Stimulated activated naive CD4-positive, alpha-beta T cell treated with Interleukin-2 at 50 U/mL for 16 hours (primary cell): ENCODE data around the gene EFTUD2.
"Not testable (repeated sequence)": the region's sequence is repeated elsewhere in the genome, so short reads cannot be mapped to it uniquely, and the experiment has no call there.

Source experiments
- DNase-seq: peaks from one replicate; lab custom pipeline; 2025; lab: John Stamatoyannopoulos, UW

Gene EFTUD2

GRCh38 chr17:44848961-44849489 is 50.2 kb downstream of the EFTUD2 start:
- DNase-seq, result no peak

GRCh38 chr17:44848257-44848795 is 50.9 kb downstream of the EFTUD2 start:
- no peak for DNase-seq

GRCh38 chr17:44847586-44847985 is 51.7 kb downstream of the EFTUD2 start, which contains the start of gene HIGD1B:
Gene HIGD1B (plus strand): TSS chr17:44847883. CDS start chr17:44848153, 270 bp downstream.
- no peak for DNase-seq

- no peak for DNase-seq
These were observed 53.0 kb downstream of the EFTUD2 start for GRCh38 chr17:44846206-44846605.

GRCh38 chr17:44844390-44844830 is 54.8 kb downstream of the EFTUD2 start:
- DNase-seq, result no peak

GRCh38 chr17:44842748-44843147 is 56.5 kb downstream of the EFTUD2 start:
- DNase-seq, result no peak

GRCh38 chr17:44840936-44841335 is 58.3 kb downstream of the EFTUD2 start:
- no peak for DNase-seq

GRCh38 chr17:44840274-44840673 is 59.0 kb downstream of the EFTUD2 start:
- DNase-seq, result no peak

GRCh38 chr17:44837196-44837595 is 62.0 kb downstream of the EFTUD2 start:
- DNase-seq, result no peak

GRCh38 chr17:44832805-44833204 is 66.4 kb downstream of the EFTUD2 start:
- no peak for DNase-seq

GRCh38 chr17:44831371-44831770 is 67.9 kb downstream of the EFTUD2 start:
- no peak for DNase-seq

GRCh38 chr17:44830359-44831288 is 68.6 kb downstream of the EFTUD2 start:
- DNase-seq, result peak; percentile 12

- peak; percentile 12 for DNase-seq
These were observed 69.5 kb downstream of the EFTUD2 start, which contains the start of gene GJC1 for GRCh38 chr17:44829523-44830358. Gene GJC1 (minus strand): TSS chr17:44830287. CDS start chr17:44805817, 24,470 bp downstream.

- peak; percentile 3 for DNase-seq
These were observed 70.2 kb downstream of the EFTUD2 start for GRCh38 chr17:44828919-44829522.

GRCh38 chr17:44827863-44828262 is 71.4 kb downstream of the EFTUD2 start:
- no peak for DNase-seq

- no peak for DNase-seq
These were observed 73.0 kb downstream of the EFTUD2 start for GRCh38 chr17:44826123-44826790.

- not testable (repeated sequence) for DNase-seq
These were observed 74.0 kb downstream of the EFTUD2 start for GRCh38 chr17:44825236-44825635.

GRCh38 chr17:44820631-44821212 is 78.5 kb downstream of the EFTUD2 start:
- no peak for DNase-seq

- DNase-seq, result not testable (repeated sequence)
These were observed 80.7 kb downstream of the EFTUD2 start for GRCh38 chr17:44818508-44818907.

- no peak for DNase-seq
These were observed 87.0 kb downstream of the EFTUD2 start for GRCh38 chr17:44812263-44812662.
